ENCODE results near the gene SRL.

- no peak for TF ChIP-seq CTCF (IDR thresholded peaks at IDR 0.05 in 8 of 11, conservative IDR thresholded peaks at IDR 0.05 in 3 of 11)
- TF ChIP-seq POLR2AphosphoS5 (IDR thresholded peaks at IDR 0.05) = no peak
Observed at GRCh38 chr16:4209666-4210065, 32.2 kb downstream of the SRL start.
